PC-9 (cell line): ENCODE measurements around the gene RNU5D-1. TPM values are rescaled to one million over a fixed set of nuclear protein-coding genes. Genes with fewer than 3 reads are reported as not detected.
"Not testable (repeated sequence)": the region's sequence is repeated elsewhere in the genome, so short reads cannot be mapped to it uniquely, and the experiment has no call there.

Experiments
- BruUV-seq: library from RNA; stranded (reverse); fragments of 400-500 nt; replicated peaks from 2 replicates; lab custom pipeline; 2021; lab: Mats Ljungman, UMichigan
- CTCF ChIA-PET: fragments of 300-600 bp; sonication (Branson Sonifier 250); formaldehyde crosslinking; loops from one replicate; lab custom pipeline; 2022; ENCODE audit warnings: antibody characterized with exemption; lab: Charles Lee
- POLR2A ChIA-PET: fragments of 300-600 bp; sonication (Branson Sonifier 250); formaldehyde crosslinking; loops from one replicate; lab custom pipeline; 2022; ENCODE audit warnings: antibody characterized with exemption; ENCODE audit not compliant: unreplicated experiment; lab: Charles Lee
- DNase-seq, 2 experiments: peaks; one replicate each; pipeline versions ENCODE4 v3.0.0 to v3.0.0-alpha.2; 2015 to 2022; ENCODE audit warnings: mixed read lengths in 1 of 2
- H2AFZ ChIP-seq: fragments of 200-600 bp; sonication (generic); 2 replicates; pipeline ENCODE4 v1.8.1; 2017; ENCODE audit warnings: antibody characterized with exemption
- H3F3A ChIP-seq: fragments of 200-600 bp; sonication (generic); 2 replicates; pipeline ENCODE4 v1.8.1; 2017; ENCODE audit warnings: antibody characterized with exemption, mild to moderate bottlenecking, low read depth; ENCODE audit not compliant: insufficient read depth
- H3K27ac ChIP-seq: fragments of 200-600 bp; sonication (generic); 2 replicates; pipeline ENCODE4 v1.6.1; 2016; ENCODE audit warnings: mixed run types
- H3K27me3 ChIP-seq: fragments of 200-600 bp; sonication (generic); 2 replicates; pipeline ENCODE4 v1.6.1; 2016; ENCODE audit warnings: low read depth, mixed run types; ENCODE audit not compliant: insufficient read depth
- H3K36me3 ChIP-seq: fragments of 200-600 bp; sonication (generic); 2 replicates; pipeline ENCODE4 v1.6.1; 2016; ENCODE audit warnings: low read depth, mixed run types
- H3K4me1 ChIP-seq: fragments of 200-600 bp; sonication (generic); replicated peaks from 2 replicates; pipeline ENCODE4 v1.6.1; 2016; ENCODE audit warnings: mixed run types; ENCODE audit not compliant: insufficient read depth
- H3K4me2 ChIP-seq: fragments of 200-600 bp; sonication (generic); 2 replicates; pipeline ENCODE4 v1.6.1; 2017; ENCODE audit warnings: mixed run types
- H3K4me3 ChIP-seq: fragments of 200-600 bp; sonication (generic); 2 replicates; pipeline ENCODE4 v1.6.1; 2016; ENCODE audit warnings: mixed run types
- H3K79me2 ChIP-seq: fragments of 200-600 bp; sonication (generic); 2 replicates; pipeline ENCODE4 v1.6.1; 2017; ENCODE audit warnings: low read depth, mixed run types
- H3K9me2 ChIP-seq: fragments of 200-600 bp; sonication (generic); 2 replicates; pipeline ENCODE4 v1.8.1; 2017; ENCODE audit warnings: mild to moderate bottlenecking; ENCODE audit not compliant: insufficient read depth
- H3K9me3 ChIP-seq: fragments of 200-600 bp; sonication (generic); 2 replicates; pipeline ENCODE4 v1.8.1; 2016; ENCODE audit warnings: low read depth; ENCODE audit not compliant: insufficient read depth
- H4K20me1 ChIP-seq: fragments of 200-600 bp; sonication (generic); 2 replicates; pipeline ENCODE4 v1.8.1; 2017; ENCODE audit not compliant: insufficient read depth
- EZH2 ChIP-seq: fragments of 200-600 bp; sonication (generic); IDR thresholded peaks from 2 replicates; pipeline ENCODE4 v1.8.0; 2017; ENCODE audit warnings: antibody characterized with exemption, low read depth
- intact Hi-C: fragments of 100-400 bp; cut with micrococcal nuclease; formaldehyde crosslinking; loops from one replicate; pipeline ENCODE4 v1.10.0; 2022; ENCODE audit not compliant: unreplicated experiment
- total RNA-seq: library from RNA; stranded (reverse); gene quantifications from 2 replicates; pipeline ENCODE4 v1.2.3, GENCODE V29; 2021
- TF ChIP-seq, protein P1 (sequence below): fragments of 200-600 bp; sonication (generic); conservative IDR thresholded peaks from 2 replicates; pipeline ENCODE4 v1.6.1; 2017; ENCODE audit warnings: mixed run types, antibody characterized with exemption, mild to moderate bottlenecking, moderate library complexity

Gene RNU5D-1
- total RNA-seq, 1 experiment from 2014 or later = not detected

DNA sequence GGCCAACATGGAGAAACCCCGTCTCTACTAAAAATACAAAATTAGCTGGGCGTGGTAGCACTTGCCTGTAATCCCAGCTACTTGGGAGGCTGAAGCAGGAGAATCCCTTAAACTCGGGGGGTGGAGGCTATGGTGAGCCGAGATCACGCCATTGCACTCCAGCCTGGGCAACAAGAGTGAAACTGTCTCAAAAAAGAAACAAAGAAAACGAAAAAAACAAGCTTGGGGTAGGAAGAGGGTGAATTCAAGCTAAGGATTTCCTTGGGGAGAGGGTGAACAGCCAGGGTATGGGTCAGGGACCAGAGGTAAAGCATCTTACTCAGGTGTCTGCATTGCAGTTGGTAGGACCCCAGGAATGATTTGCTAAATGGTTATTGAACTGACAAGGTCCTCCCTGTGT is 35.5 kb upstream of the RNU5D-1 start:
- H3K27ac ChIP-seq, H3K27me3 ChIP-seq, H3K4me2 ChIP-seq, H4K20me1 ChIP-seq, H3K9me3 ChIP-seq, H3K79me2 ChIP-seq, BruUV-seq, DNase-seq, H2AFZ ChIP-seq, H3K9me2 ChIP-seq, H3K4me3 ChIP-seq, H3K4me1 ChIP-seq, intact Hi-C loops: not testable (repeated sequence)
- ChIA-PET CTCF (interaction anchor here (1.3 kb wide), 1 partner anchor 27 kb away, joined by 3 read pairs; no protein-coding TSS in a partner anchor), POLR2A (interaction anchor here (0.6 kb wide), 2 partner anchors 25 to 35 kb away, joined by 5 read pairs; no protein-coding TSS in a partner anchor)
- H3K36me3 ChIP-seq = 0 out of 2 replicates have a peak, but pooled peaks cover 20% of the 10 kb centered on the region
- peaks cover 45% of the 10 kb centered on the region; the same call in 1 of the 2 replicates for H3F3A ChIP-seq

DNA sequence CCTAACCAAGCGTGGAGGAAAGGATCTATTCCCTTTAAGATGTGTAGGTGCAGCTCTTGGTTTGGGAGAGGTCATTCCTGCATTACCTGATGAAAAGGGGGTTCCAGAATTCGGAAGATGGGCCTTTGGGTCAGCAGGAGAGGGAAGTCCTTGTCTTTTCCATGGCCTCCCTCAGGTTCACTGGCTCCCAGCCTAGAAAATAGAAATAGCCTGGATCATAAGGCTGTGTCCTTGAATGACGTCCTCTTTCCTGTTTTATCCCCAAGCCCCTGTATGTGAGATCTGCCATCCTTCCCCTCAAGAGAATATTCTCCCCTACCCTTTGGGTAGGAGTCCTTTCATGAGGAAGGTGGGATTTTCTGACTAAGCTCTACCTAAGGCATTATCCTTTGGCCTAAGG is 29.9 kb upstream of the RNU5D-1 start:
- CTCF ChIA-PET = no interaction called here
- H2AFZ ChIP-seq = no peak overlapping the region
- DNase-seq = no peak
- intact Hi-C loops = no loop called here
- no peak overlapping the region for H3K27ac ChIP-seq
- no peaks in the 10 kb centered on the region for H3K9me2 ChIP-seq
- POLR2A ChIA-PET = no interaction called here
- no peaks in the 10 kb centered on the region for H3K4me1 ChIP-seq
- H3K9me3 ChIP-seq = no peaks in the 10 kb centered on the region
- no peaks in the 10 kb centered on the region for H3K27me3 ChIP-seq
- TF ChIP-seq EZH2 = no peak
- TF ChIP-seq, protein P1, sequence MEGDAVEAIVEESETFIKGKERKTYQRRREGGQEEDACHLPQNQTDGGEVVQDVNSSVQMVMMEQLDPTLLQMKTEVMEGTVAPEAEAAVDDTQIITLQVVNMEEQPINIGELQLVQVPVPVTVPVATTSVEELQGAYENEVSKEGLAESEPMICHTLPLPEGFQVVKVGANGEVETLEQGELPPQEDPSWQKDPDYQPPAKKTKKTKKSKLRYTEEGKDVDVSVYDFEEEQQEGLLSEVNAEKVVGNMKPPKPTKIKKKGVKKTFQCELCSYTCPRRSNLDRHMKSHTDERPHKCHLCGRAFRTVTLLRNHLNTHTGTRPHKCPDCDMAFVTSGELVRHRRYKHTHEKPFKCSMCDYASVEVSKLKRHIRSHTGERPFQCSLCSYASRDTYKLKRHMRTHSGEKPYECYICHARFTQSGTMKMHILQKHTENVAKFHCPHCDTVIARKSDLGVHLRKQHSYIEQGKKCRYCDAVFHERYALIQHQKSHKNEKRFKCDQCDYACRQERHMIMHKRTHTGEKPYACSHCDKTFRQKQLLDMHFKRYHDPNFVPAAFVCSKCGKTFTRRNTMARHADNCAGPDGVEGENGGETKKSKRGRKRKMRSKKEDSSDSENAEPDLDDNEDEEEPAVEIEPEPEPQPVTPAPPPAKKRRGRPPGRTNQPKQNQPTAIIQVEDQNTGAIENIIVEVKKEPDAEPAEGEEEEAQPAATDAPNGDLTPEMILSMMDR = no peak
- BruUV-seq = no TSS peak
- peaks cover 30% of the 10 kb centered on the region for H3K36me3 ChIP-seq
- no peak overlapping the region for H3K4me2 ChIP-seq
- no peaks in the 10 kb centered on the region for H4K20me1 ChIP-seq
- H3K4me3 ChIP-seq = no peak overlapping the region
- H3F3A ChIP-seq = 0 out of 2 replicates have a peak, but pooled peaks cover 9% of the 10 kb centered on the region
- H3K79me2 ChIP-seq = no peaks in the 10 kb centered on the region

DNA sequence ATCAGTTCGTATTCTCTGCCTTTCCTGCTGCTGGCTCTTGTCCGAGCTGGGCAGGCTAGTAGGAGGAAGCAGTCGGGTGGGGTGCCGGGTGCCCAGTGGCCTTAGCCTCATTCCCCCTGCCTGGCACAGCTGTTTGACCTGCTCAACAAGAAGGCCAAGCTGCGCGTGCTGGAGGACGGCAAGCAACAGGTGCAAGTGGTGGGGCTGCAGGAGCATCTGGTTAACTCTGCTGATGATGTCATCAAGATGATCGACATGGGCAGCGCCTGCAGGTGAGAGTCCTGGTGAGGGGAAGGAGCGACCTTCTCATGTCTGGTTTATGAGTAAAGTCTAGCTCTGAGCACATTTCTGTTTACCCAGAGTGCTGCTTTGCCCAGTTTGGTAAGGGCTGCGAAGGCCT is 28.1 kb upstream of the RNU5D-1 start:
- H3K27ac ChIP-seq = no peak overlapping the region

More for the DNA sequence above, 28.1 kb upstream of the RNU5D-1 start:
- H3K79me2 ChIP-seq = no peaks in the 10 kb centered on the region
- ChIA-PET POLR2A (no interaction called here), CTCF (interaction anchor here (0.5 kb wide), 1 partner anchor 533 kb away, joined by 3 read pairs; no protein-coding TSS in a partner anchor)
- peaks cover 30% of the 10 kb centered on the region for H3K36me3 ChIP-seq
- H3F3A ChIP-seq = 0 out of 2 replicates have a peak, but pooled peaks cover 9% of the 10 kb centered on the region
- H3K4me2 ChIP-seq = no peak overlapping the region
- H3K4me3 ChIP-seq = no peak overlapping the region
- H3K27me3 ChIP-seq = no peaks in the 10 kb centered on the region
- no peaks in the 10 kb centered on the region for H3K4me1 ChIP-seq
- no peak for DNase-seq
- TF ChIP-seq EZH2 = no peak
- TF ChIP-seq, protein P1 = no peak
- no TSS peak for BruUV-seq
- no peaks in the 10 kb centered on the region for H4K20me1 ChIP-seq
- no peaks in the 10 kb centered on the region for H3K9me3 ChIP-seq
- H2AFZ ChIP-seq = no peak overlapping the region
- intact Hi-C loops = no loop called here
- H3K9me2 ChIP-seq = no peaks in the 10 kb centered on the region
